OCI-LY3 (cell line): ENCODE results near the gene CAMTA1.

ENCODE experiments used
- H2AFZ ChIP-seq: fragments of 200-600, 300-600 bp; shearing (Covaris generic); 2 replicates; pipeline ENCODE4 v1.6.0; 2014; ENCODE audit warnings: antibody characterized with exemption, low read depth, low read length
- H3K27ac ChIP-seq: fragments of 200-600, 300-600 bp; sonication (generic); 2 replicates; pipeline ENCODE4 v1.5.1; 2014; ENCODE audit warnings: mild to moderate bottlenecking, low read length, moderate library complexity, mixed read lengths
- H3K27me3 ChIP-seq: fragments of 200-600, 300-600 bp; sonication (generic); 2 replicates; pipeline ENCODE4 v1.6.1; 2014; ENCODE audit warnings: low read depth, low read length, mixed read lengths
- H3K36me3 ChIP-seq: fragments of 200-600, 300-600 bp; sonication (generic); replicated peaks from 2 replicates; pipeline ENCODE3; 2014; ENCODE audit warnings: low read depth, low read length, mixed read lengths
- H3K4me1 ChIP-seq: fragments of 300-600, 200-600 bp; sonication (generic); 2 replicates; pipeline ENCODE4 v1.6.1; 2014; ENCODE audit warnings: low read length, mixed read lengths
- H3K4me2 ChIP-seq: fragments of 200-600, 300-600 bp; sonication (generic); 2 replicates; pipeline ENCODE4 v1.6.1; 2014; ENCODE audit warnings: low read length, mixed read lengths
- H3K4me3 ChIP-seq: fragments of 300-600, 200-600 bp; sonication (generic); 2 replicates; pipeline ENCODE4 v1.5.1; 2014; ENCODE audit warnings: antibody characterized with exemption, mild to moderate bottlenecking, low read length, moderate library complexity
- H3K79me2 ChIP-seq: fragments of 300-600, 200-600 bp; shearing (Covaris generic); 2 replicates; pipeline ENCODE4 v1.6.1; 2014; ENCODE audit warnings: mild to moderate bottlenecking, low read length, mixed read lengths
- H3K9ac ChIP-seq: fragments of 300-600, 200-600 bp; shearing (Covaris generic); 2 replicates; pipeline ENCODE4 v1.6.0; 2014; ENCODE audit warnings: mild to moderate bottlenecking, low read length, moderate library complexity
- H3K9me3 ChIP-seq: fragments of 200-600, 300-600 bp; shearing (Covaris generic); 2 replicates; pipeline ENCODE4 v1.6.1; 2014; ENCODE audit warnings: low read length, mixed read lengths; ENCODE audit not compliant: insufficient read depth
- H4K20me1 ChIP-seq: fragments of 200-600, 300-600 bp; sonication (generic); 2 replicates; pipeline ENCODE4 v1.6.1; 2016; ENCODE audit warnings: low read length, mixed read lengths; ENCODE audit not compliant: insufficient read depth
- EZH2phosphoT487 ChIP-seq: fragments of 200-600 bp; shearing (Covaris generic); IDR thresholded peaks from 2 replicates; pipeline ENCODE4 v1.6.1; 2018; ENCODE audit warnings: antibody characterized with exemption, mixed run types, low read depth
- TF ChIP-seq, protein P1 (sequence below): fragments of 200-600, 300-600 bp; sonication (generic); IDR thresholded peaks from 2 replicates; pipeline ENCODE4 v1.5.1; 2014; ENCODE audit warnings: antibody characterized with exemption, low read length, low read depth

The CAMTA1 gene

DNA sequence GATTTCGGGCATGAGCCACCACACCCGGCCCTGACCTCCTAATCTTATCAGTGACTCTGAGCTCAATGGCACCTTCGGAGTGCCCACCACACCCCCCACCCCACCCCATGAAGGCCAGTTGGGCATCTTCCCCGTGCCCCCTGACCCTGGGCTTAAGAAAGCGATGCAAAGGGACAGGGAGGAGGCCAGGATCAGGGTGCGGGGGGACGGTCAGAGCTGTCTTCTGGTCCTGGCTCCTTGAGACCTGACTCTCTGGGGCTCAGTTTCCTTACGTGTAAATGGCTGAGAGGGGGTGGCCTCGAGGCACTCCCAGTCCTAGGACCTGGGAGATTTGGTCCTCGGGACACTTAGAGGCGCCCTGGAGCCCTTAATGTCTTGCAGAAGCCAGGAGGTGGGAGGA lies 881.9 kb downstream of the CAMTA1 start:
- no peak overlapping the region for H2AFZ ChIP-seq
- H3K4me1 ChIP-seq, result no peaks in the 10 kb centered on the region
- H3K4me2 ChIP-seq, result no peak overlapping the region

DNA sequence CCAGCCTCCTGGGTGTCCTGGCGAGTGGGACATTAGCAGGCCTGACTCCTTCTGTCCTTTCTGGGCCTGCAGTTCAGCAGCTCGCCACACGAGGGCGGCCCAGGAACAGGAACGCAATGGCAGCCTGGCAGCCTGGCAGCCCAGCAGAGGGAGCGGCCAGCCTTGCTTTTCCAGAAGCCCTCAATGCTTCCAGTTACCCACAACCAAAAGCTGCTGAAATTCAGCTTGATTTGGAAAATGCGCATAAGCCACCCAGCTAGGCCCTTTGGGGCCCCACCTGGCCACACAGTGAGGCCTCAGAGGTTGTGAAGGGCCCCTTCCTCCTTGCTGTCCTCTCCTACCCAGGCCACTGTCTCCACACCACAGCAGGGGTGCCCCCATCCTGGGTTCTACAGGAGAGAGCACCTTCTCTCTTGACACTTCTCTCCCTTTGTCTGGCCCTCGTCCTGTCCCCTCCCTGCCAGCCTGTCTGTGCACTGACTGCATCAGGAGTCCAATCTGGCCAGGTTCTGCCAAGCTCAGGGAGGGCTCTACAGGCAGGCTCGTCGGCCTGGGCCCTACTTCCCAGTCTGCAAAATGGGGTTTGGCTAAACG lies 882.5 kb downstream of the CAMTA1 start:
- Histone ChIP-seq H4K20me1 (no peaks in the 10 kb centered on the region), H3K9ac (no peak overlapping the region), H3K9me3 (no peaks in the 10 kb centered on the region), H3K27ac (no peak overlapping the region), H3K4me2 (peak overlapping the region; percentile 28; the same call in 1 of the 2 replicates), H3K27me3 (no peaks in the 10 kb centered on the region), H2AFZ (peak overlapping the region; percentile 65; the same call in 1 of the 2 replicates), H3K4me3 (no peak overlapping the region), H3K4me1 (no peaks in the 10 kb centered on the region), H3K79me2 (no peaks in the 10 kb centered on the region), H3K36me3 (no peaks in the 10 kb centered on the region)
- TF ChIP-seq EZH2phosphoT487, result no peak
- TF ChIP-seq, protein P1, sequence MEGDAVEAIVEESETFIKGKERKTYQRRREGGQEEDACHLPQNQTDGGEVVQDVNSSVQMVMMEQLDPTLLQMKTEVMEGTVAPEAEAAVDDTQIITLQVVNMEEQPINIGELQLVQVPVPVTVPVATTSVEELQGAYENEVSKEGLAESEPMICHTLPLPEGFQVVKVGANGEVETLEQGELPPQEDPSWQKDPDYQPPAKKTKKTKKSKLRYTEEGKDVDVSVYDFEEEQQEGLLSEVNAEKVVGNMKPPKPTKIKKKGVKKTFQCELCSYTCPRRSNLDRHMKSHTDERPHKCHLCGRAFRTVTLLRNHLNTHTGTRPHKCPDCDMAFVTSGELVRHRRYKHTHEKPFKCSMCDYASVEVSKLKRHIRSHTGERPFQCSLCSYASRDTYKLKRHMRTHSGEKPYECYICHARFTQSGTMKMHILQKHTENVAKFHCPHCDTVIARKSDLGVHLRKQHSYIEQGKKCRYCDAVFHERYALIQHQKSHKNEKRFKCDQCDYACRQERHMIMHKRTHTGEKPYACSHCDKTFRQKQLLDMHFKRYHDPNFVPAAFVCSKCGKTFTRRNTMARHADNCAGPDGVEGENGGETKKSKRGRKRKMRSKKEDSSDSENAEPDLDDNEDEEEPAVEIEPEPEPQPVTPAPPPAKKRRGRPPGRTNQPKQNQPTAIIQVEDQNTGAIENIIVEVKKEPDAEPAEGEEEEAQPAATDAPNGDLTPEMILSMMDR, result peak; percentile 82

More for the DNA sequence above, 881.9 kb downstream of the CAMTA1 start:
- Histone ChIP-seq H4K20me1 (no peaks in the 10 kb centered on the region), H3K36me3 (no peaks in the 10 kb centered on the region), H3K9ac (no peak overlapping the region), H3K27me3 (no peaks in the 10 kb centered on the region), H3K79me2 (no peaks in the 10 kb centered on the region), H3K9me3 (no peaks in the 10 kb centered on the region), H3K27ac (no peak overlapping the region), H3K4me3 (no peak overlapping the region)
- TF ChIP-seq, protein P1, result no peak
- no peak for TF ChIP-seq EZH2phosphoT487

DNA sequence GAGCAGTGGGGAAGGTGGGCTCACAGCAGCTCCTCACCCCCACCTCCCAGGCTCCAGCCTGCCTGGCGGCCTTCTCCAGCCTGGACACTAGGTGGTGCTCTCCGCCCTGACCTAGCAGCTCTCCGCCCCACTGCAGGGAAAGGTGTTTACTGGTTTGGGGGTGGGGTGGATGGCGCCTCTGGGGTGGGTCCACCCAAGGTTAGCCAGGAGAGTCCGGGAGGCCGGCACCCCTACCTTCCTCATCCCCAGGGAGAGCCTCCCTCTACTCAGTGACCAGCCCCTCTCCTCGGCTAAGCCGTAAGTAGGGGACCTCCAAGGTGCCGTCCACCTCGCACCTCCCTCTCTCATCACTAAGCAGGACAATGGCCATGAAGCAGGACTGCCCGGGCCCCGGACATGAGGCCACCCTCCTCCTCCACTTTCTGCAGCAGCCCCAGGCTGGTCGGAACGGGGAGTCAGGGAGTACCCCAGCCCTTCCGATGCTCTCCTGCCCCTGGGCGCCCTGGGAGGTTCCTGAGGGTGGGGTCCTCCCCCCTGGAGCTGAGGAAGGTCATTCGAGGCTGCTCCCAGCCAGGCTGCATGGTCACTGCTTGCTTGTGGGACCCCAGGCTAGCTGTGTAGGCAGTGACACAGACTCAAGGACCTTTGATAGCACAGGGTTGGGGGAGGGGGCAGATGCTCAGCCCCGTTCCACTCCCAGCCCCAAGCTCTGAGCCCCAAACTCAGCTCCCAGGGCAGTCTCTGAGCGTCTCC lies 884.5 kb downstream of the CAMTA1 start:
- Histone ChIP-seq H4K20me1 (no peaks in the 10 kb centered on the region), H3K9ac (no peak overlapping the region), H3K9me3 (no peaks in the 10 kb centered on the region), H3K4me2 (peak overlapping the region; percentile 26), H3K4me3 (no peak overlapping the region), H2AFZ (no peak overlapping the region), H3K27ac (no peak overlapping the region), H3K27me3 (no peaks in the 10 kb centered on the region), H3K79me2 (no peaks in the 10 kb centered on the region), H3K4me1 (no peaks in the 10 kb centered on the region), H3K36me3 (no peaks in the 10 kb centered on the region)
- TF ChIP-seq, protein P1, result peak; percentile 63
- no peak for TF ChIP-seq EZH2phosphoT487

DNA sequence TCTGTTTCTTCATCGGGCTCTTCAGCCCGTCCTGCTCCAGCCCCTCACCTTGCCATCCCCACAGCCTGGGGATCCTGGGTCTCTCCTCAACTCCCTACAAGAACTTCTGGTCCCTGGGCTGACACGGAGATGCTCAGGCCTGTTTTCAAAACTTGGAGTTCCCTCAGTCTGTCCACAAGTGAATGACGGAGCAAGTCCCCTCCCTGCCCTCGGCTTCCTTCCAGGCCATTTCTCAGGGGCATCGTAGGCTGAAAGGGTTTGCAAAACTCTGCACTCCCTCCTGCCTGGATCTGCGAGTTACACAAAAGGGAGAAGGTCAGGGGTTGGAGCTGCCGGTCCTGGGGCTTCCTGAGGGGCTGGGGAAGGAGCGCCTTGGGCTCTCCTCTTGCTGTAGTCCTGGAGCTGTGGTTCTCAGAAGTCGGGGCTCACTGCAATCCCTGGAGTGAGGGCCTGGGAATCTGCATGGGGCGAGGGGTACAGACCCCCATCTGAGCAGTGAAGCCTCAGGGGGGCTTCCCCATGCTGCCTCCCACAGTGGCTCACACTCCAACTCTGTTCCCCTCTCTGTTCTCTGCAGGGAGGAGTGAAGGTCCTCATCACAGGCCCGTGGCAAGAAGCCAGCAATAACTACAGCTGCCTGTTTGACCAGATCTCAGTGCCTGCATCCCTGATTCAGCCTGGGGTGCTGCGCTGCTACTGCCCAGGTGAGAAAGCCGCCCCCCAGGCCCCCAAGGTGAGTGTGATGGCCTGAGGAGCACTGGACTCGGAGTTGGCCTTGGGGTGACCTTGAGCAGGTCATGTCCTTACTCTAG lies 885.3 kb downstream of the CAMTA1 start:
- TF ChIP-seq, protein P1, result no peak
- no peak for TF ChIP-seq EZH2phosphoT487
- Histone ChIP-seq H3K27ac (no peak overlapping the region), H3K36me3 (no peaks in the 10 kb centered on the region), H3K4me1 (no peaks in the 10 kb centered on the region), H3K9me3 (no peaks in the 10 kb centered on the region), H3K27me3 (no peaks in the 10 kb centered on the region), H3K9ac (no peak overlapping the region), H4K20me1 (no peaks in the 10 kb centered on the region), H3K4me3 (no peak overlapping the region), H3K4me2 (no peak overlapping the region), H3K79me2 (no peaks in the 10 kb centered on the region), H2AFZ (no peak overlapping the region)
